HEK293 (cell line): ENCODE data around the gene KLHL18.

ENCODE experiments used
- CTCF ChIA-PET: fragments of 350-600 bp; formaldehyde crosslinking; extraction: SDS; loops from one replicate; lab custom pipeline; 2021; ENCODE audit warnings: antibody characterized with exemption; lab: Yijun Ruan, JAX
- POLR2A ChIA-PET: fragments of 300-600 bp; formaldehyde crosslinking; extraction: SDS; loops from one replicate; lab custom pipeline; 2020; ENCODE audit warnings: antibody characterized with exemption, inconsistent platforms; lab: Yijun Ruan, JAX
- H3K27ac ChIP-seq: fragments of 200-500 bp; sonication (Bioruptor generic); 2 replicates; pipeline ENCODE4 v1.5.1; 2014; ENCODE audit warnings: low read depth, low read length, control low read depth, inconsistent platforms; ENCODE audit errors: extremely low read depth
- H3K36me3 ChIP-seq, 2 experiments: fragments of 200-500 bp in 1 of 2; sonication (Bioruptor generic) in 1 of 2; 1 replicate in 1 of 2; 2 replicates in 1 of 2; pipeline ENCODE4 v1.5.1; 2014 to 2017; ENCODE audit warnings: inconsistent platforms in 2 of 2, low read length in 2 of 2; ENCODE audit not compliant: control insufficient read depth in 2 of 2, insufficient read depth in 1 of 2
- H3K4me1 ChIP-seq: fragments of 200-500 bp; sonication (Bioruptor generic); 2 replicates; pipeline ENCODE4 v1.5.1; 2014; ENCODE audit warnings: mild to moderate bottlenecking, low read length, inconsistent platforms; ENCODE audit not compliant: control insufficient read depth, insufficient read depth
- H3K4me3 ChIP-seq: 2 replicates; pipeline ENCODE4 v1.5.1; 2011; ENCODE audit warnings: low read depth, mild to moderate bottlenecking, control low read depth, low read length, moderate library complexity
- H3K9me3 ChIP-seq: fragments of 200-500 bp; sonication (Bioruptor generic); 2 replicates; pipeline ENCODE4 v1.5.1; 2014; ENCODE audit warnings: low read depth, low read length, inconsistent platforms; ENCODE audit not compliant: control insufficient read depth, insufficient read depth
- GFI1B ChIP-seq: fragments of 450-650 bp; formaldehyde crosslinking; IDR thresholded peaks from 2 replicates; pipeline ENCODE4 v1.5.1; 2016; ENCODE audit warnings: missing biosample characterization, missing genetic modification characterization
- KLF1 ChIP-seq: fragments of 450-650 bp; formaldehyde crosslinking; IDR thresholded peaks from 2 replicates; pipeline ENCODE4 v1.5.1; 2016; ENCODE audit warnings: missing biosample characterization, missing genetic modification characterization
- KLF9 ChIP-seq: fragments of 450-650 bp; formaldehyde crosslinking; IDR thresholded peaks from 2 replicates; pipeline ENCODE4 v1.5.1; 2016; ENCODE audit warnings: missing biosample characterization, missing genetic modification characterization, low read depth
- PBX3 ChIP-seq: sonication (generic); formaldehyde crosslinking; IDR thresholded peaks from 2 replicates; pipeline ENCODE4 v1.8.1; 2022; ENCODE audit warnings: mild to moderate bottlenecking, moderate library complexity, missing genetic modification reagents
- REPIN1 ChIP-seq: fragments of 450-650 bp; formaldehyde crosslinking; IDR thresholded peaks from 2 replicates; pipeline ENCODE4 v1.5.1; 2017; ENCODE audit warnings: missing biosample characterization, missing genetic modification characterization, low read depth
- SALL2 ChIP-seq: fragments of 450-650 bp; formaldehyde crosslinking; IDR thresholded peaks from 2 replicates; pipeline ENCODE4 v1.5.0; 2017; ENCODE audit warnings: missing biosample characterization, mild to moderate bottlenecking, missing genetic modification characterization, borderline replicate concordance
- SP2 ChIP-seq: fragments of 450-650 bp; formaldehyde crosslinking; IDR thresholded peaks from 2 replicates; pipeline ENCODE4 v1.5.1; 2016; ENCODE audit warnings: missing biosample characterization, missing genetic modification characterization
- SP3 ChIP-seq: fragments of 450-650 bp; formaldehyde crosslinking; IDR thresholded peaks from 2 replicates; pipeline ENCODE4 v1.5.1; 2016; ENCODE audit warnings: missing biosample characterization, missing genetic modification characterization
- TCF7L2 ChIP-seq: IDR thresholded peaks from 2 replicates; pipeline ENCODE4 v1.6.1; 2011; ENCODE audit warnings: low read depth, mild to moderate bottlenecking, inconsistent platforms, low read length, moderate library complexity, borderline replicate concordance
- ZNF157 ChIP-seq: fragments of 450-650 bp; formaldehyde crosslinking; IDR thresholded peaks from 2 replicates; pipeline ENCODE4 v1.5.1; 2016; ENCODE audit warnings: missing biosample characterization, missing genetic modification characterization
- ZNF184 ChIP-seq: fragments of 450-650 bp; IDR thresholded peaks from 2 replicates; pipeline ENCODE4 v1.5.1; 2018; ENCODE audit warnings: missing biosample characterization, mild to moderate bottlenecking, missing genetic modification characterization
- ZNF2 ChIP-seq: fragments of 450-650 bp; formaldehyde crosslinking; IDR thresholded peaks from 2 replicates; pipeline ENCODE4 v1.5.1; 2016; ENCODE audit warnings: missing biosample characterization, missing genetic modification characterization
- ZNF280D ChIP-seq: fragments of 450-650 bp; formaldehyde crosslinking; IDR thresholded peaks from 2 replicates; pipeline ENCODE4 v1.5.1; 2016; ENCODE audit warnings: missing biosample characterization, missing genetic modification characterization
- ZNF433 ChIP-seq: fragments of 450-650 bp; formaldehyde crosslinking; IDR thresholded peaks from 2 replicates; pipeline ENCODE4 v1.5.1; 2016; ENCODE audit warnings: missing biosample characterization, missing genetic modification characterization, low read depth
- ZNF548 ChIP-seq: fragments of 450-650 bp; formaldehyde crosslinking; IDR thresholded peaks from 2 replicates; pipeline ENCODE4 v1.5.1; 2016; ENCODE audit warnings: missing biosample characterization, missing genetic modification characterization
- ZNF639 ChIP-seq: fragments of 450-650 bp; formaldehyde crosslinking; IDR thresholded peaks from 2 replicates; pipeline ENCODE4 v1.5.1; 2016; ENCODE audit warnings: missing biosample characterization, missing genetic modification characterization
- ZNF658 ChIP-seq: fragments of 450-650 bp; formaldehyde crosslinking; IDR thresholded peaks from 2 replicates; pipeline ENCODE4; 2016; ENCODE audit warnings: missing biosample characterization, missing genetic modification characterization
- ZSCAN23 ChIP-seq: fragments of 450-650 bp; formaldehyde crosslinking; IDR thresholded peaks from 2 replicates; pipeline ENCODE4 v1.5.1; 2016; ENCODE audit warnings: missing biosample characterization, missing genetic modification characterization
- TF ChIP-seq, protein P1 (sequence below): fragments of 450-650 bp; formaldehyde crosslinking; IDR thresholded peaks from 2 replicates; pipeline ENCODE4 v1.5.1; 2016; ENCODE audit warnings: missing biosample characterization, missing genetic modification characterization, borderline replicate concordance
- TF ChIP-seq, protein P2 (sequence below): fragments of 450-650 bp; formaldehyde crosslinking; IDR thresholded peaks from 2 replicates; pipeline ENCODE4 v1.5.1; 2016; ENCODE audit warnings: missing biosample characterization, missing genetic modification characterization, low read depth

Gene KLHL18

GRCh38 chr3:47324278-47324865 is 41.6 kb downstream of the KLHL18 start (continued):
- TF ChIP-seq, protein P1, sequence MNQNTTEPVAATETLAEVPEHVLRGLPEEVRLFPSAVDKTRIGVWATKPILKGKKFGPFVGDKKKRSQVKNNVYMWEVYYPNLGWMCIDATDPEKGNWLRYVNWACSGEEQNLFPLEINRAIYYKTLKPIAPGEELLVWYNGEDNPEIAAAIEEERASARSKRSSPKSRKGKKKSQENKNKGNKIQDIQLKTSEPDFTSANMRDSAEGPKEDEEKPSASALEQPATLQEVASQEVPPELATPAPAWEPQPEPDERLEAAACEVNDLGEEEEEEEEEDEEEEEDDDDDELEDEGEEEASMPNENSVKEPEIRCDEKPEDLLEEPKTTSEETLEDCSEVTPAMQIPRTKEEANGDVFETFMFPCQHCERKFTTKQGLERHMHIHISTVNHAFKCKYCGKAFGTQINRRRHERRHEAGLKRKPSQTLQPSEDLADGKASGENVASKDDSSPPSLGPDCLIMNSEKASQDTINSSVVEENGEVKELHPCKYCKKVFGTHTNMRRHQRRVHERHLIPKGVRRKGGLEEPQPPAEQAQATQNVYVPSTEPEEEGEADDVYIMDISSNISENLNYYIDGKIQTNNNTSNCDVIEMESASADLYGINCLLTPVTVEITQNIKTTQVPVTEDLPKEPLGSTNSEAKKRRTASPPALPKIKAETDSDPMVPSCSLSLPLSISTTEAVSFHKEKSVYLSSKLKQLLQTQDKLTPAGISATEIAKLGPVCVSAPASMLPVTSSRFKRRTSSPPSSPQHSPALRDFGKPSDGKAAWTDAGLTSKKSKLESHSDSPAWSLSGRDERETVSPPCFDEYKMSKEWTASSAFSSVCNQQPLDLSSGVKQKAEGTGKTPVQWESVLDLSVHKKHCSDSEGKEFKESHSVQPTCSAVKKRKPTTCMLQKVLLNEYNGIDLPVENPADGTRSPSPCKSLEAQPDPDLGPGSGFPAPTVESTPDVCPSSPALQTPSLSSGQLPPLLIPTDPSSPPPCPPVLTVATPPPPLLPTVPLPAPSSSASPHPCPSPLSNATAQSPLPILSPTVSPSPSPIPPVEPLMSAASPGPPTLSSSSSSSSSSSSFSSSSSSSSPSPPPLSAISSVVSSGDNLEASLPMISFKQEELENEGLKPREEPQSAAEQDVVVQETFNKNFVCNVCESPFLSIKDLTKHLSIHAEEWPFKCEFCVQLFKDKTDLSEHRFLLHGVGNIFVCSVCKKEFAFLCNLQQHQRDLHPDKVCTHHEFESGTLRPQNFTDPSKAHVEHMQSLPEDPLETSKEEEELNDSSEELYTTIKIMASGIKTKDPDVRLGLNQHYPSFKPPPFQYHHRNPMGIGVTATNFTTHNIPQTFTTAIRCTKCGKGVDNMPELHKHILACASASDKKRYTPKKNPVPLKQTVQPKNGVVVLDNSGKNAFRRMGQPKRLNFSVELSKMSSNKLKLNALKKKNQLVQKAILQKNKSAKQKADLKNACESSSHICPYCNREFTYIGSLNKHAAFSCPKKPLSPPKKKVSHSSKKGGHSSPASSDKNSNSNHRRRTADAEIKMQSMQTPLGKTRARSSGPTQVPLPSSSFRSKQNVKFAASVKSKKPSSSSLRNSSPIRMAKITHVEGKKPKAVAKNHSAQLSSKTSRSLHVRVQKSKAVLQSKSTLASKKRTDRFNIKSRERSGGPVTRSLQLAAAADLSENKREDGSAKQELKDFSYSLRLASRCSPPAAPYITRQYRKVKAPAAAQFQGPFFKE (tag by site-specific recombination), result no peak
- TF ChIP-seq SP2 (tag by site-specific recombination) (no peak), ZNF2 (tag by site-specific recombination) (peak; percentile 69), KLF9 (tag by site-specific recombination) (no peak)

GRCh38 chr3:47333907-47334306 is 51.2 kb downstream of the KLHL18 start:
- Histone ChIP-seq H3K4me3 (no peak overlapping the region), H3K9me3 (no peaks in the 10 kb centered on the region), H3K36me3 (peaks cover 0 to 86% of the 10 kb centered on the region in 2 experiments; a peak in 2 of 3 replicates), H3K27ac (no peak overlapping the region), H3K4me1 (no peaks in the 10 kb centered on the region)
- TF ChIP-seq ZNF184 (tag by site-specific recombination) (no peak), GFI1B (tag by site-specific recombination) (no peak), ZSCAN23 (tag by site-specific recombination) (no peak), TCF7L2 (no peak), REPIN1 (tag by site-specific recombination) (no peak), ZNF157 (tag by site-specific recombination) (no peak), ZNF433 (tag by site-specific recombination) (no peak), PBX3 (no peak)
- TF ChIP-seq, protein P2, sequence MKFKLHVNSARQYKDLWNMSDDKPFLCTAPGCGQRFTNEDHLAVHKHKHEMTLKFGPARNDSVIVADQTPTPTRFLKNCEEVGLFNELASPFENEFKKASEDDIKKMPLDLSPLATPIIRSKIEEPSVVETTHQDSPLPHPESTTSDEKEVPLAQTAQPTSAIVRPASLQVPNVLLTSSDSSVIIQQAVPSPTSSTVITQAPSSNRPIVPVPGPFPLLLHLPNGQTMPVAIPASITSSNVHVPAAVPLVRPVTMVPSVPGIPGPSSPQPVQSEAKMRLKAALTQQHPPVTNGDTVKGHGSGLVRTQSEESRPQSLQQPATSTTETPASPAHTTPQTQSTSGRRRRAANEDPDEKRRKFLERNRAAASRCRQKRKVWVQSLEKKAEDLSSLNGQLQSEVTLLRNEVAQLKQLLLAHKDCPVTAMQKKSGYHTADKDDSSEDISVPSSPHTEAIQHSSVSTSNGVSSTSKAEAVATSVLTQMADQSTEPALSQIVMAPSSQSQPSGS (tag by site-specific recombination), result no peak
- CTCF ChIA-PET, result interaction anchor here (0.6 to 1.7 kb wide), 2 partner anchors 10 to 138 kb away, joined by 4 to 5 read pairs; no protein-coding TSS in a partner anchor
- POLR2A ChIA-PET, result no interaction called here

- POLR2A ChIA-PET, result no interaction called here
- CTCF ChIA-PET, result no interaction called here
- no peak overlapping the region for H3K27ac ChIP-seq
- no peak overlapping the region for H3K4me3 ChIP-seq
- H3K4me1 ChIP-seq, result no peaks in the 10 kb centered on the region
- peaks cover 0 to 91% of the 10 kb centered on the region in 2 experiments; a peak in 2 of 3 replicates for H3K36me3 ChIP-seq
- no peaks in the 10 kb centered on the region for H3K9me3 ChIP-seq
- TF ChIP-seq ZNF658 (tag by site-specific recombination) (no peak), ZNF280D (tag by site-specific recombination) (no peak), SP3 (tag by site-specific recombination) (no peak), ZNF548 (tag by site-specific recombination) (no peak), ZNF639 (no peak), KLF1 (tag by site-specific recombination) (no peak), SALL2 (no peak)
Measured at GRCh38 chr3:47337656-47338055, 54.9 kb downstream of the KLHL18 start.
